Type B pancreatic cell (in vitro differentiated cells): Measurements from ENCODE around the gene C6orf136. TPM values are rescaled to one million over a fixed set of nuclear protein-coding genes. Genes with fewer than 3 reads are reported as not detected.
A peak's percentile ranks its signal among the peaks of the same experiment; 100 is the strongest.

ENCODE experiments used
- DNase-seq: peaks from one replicate; pipeline ENCODE4 v3.0.0; 2021; ENCODE audit warnings: mixed read lengths; ENCODE audit not compliant: unreplicated experiment; ENCODE audit errors: extremely low spot score
- H3K27ac Mint-ChIP-seq: 2 replicates; pipeline ENCODE4 v1.8.0; 2021; ENCODE audit warnings: mild to moderate bottlenecking, mixed read lengths
- H3K27me3 Mint-ChIP-seq: 2 replicates; pipeline ENCODE4 v1.8.0; 2021; ENCODE audit warnings: mixed read lengths
- H3K36me3 Mint-ChIP-seq: 2 replicates; pipeline ENCODE4 v1.8.0; 2021; ENCODE audit warnings: mixed read lengths
- H3K4me1 Mint-ChIP-seq: one replicate; pipeline ENCODE4 v1.8.0; 2021; ENCODE audit warnings: mixed read lengths; ENCODE audit not compliant: unreplicated experiment
- H3K4me3 Mint-ChIP-seq: 2 replicates; pipeline ENCODE4 v1.8.0; 2021; ENCODE audit warnings: mild to moderate bottlenecking, mixed read lengths
- H3K9me3 Mint-ChIP-seq: 2 replicates; pipeline ENCODE4 v1.8.0; 2021; ENCODE audit warnings: mixed read lengths
- CTCF ChIP-seq: fragments of 200-600 bp; sonication (generic); conservative IDR thresholded peaks from 2 replicates; pipeline ENCODE4 v1.5.0; 2021; ENCODE audit warnings: antibody characterized with exemption, mild to moderate bottlenecking
- total RNA-seq: library from RNA; stranded (reverse); gene quantifications from 2 replicates; pipeline ENCODE4 v1.2.1, GENCODE V29; 2021; ENCODE audit warnings: low replicate concordance

The C6orf136 gene
- total RNA-seq, 1 donor from 2014 or later, result 16.0 TPM

DNA sequence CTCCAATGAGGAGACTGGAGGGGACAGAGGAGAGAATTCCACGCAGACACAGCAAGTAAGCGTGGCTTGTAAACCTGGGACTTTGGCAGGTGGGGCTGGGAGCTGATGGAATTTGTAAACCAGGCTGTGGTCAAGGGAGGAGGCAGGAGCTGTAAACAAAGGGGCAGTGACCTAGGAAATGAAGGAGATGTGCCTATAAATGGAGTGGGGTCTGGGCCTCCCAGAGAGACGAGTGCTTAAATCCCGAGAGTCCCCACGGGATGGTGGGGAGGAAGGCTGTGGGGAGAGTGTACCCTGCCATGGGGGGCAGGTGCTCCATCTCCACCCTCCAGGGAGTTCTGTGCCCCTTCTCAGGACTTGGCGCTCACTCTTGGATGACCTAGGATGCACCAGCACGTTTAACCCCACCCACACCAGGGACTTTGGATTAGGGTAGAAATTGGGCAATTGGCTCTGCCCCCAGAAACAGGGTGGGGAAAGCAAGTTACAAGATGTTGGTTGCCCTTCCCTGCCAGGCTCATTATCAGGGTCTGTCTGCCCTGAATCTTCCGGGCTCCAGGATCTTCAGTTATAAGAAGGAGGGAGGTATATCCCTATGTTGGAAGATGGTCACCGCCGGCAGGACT lies 29.8 kb downstream of the C6orf136 start:
- Mint-ChIP-seq H3K27ac (no peak overlapping the region), H3K27me3 (no peaks in the 10 kb centered on the region), H3K9me3 (no peaks in the 10 kb centered on the region), H3K4me3 (no peak overlapping the region), H3K4me1 (peaks cover 18% of the 10 kb centered on the region), H3K36me3 (peaks cover 6% of the 10 kb centered on the region)
- TF ChIP-seq CTCF, result no peak
- no peak for DNase-seq

DNA sequence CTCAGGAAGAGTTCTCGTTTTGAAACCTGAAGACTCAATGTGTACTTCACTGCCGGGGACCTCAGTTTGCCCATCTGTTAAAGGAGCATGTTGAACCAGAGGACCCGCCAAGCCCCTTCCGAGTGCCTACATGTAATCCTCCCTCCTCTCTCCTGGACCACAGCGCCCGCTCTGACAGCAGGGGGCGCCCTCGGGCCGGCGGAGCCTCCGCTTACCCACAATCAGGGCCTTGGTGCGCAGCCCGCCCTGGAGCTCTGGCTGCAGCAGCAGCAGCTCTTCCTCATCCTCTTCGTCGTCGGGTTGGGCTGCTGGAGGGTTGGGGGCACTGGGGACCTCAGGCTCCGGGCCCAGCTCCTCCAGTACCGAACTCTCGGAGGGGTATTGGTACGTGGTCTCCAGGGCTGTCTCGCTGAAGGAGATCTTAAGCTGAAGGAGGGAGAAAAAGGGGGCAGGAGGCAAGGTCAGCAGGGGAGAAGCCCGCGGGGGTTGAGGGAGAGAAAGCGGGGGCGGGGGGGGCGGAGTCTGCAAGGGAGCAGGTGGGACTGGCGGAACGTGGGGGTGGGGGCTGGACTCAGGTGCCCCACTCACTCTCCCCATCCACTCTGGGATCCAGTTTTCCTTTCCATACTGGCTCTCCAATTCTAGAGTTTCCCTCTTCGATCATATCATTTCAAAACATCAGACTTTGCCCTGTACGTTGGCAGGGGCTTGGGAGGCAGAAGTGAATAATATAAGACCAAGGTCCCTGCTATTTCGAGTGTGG lies 32.2 kb downstream of the C6orf136 start:
- Mint-ChIP-seq H3K27ac (no peak overlapping the region), H3K27me3 (no peaks in the 10 kb centered on the region), H3K4me3 (peak overlapping the region; percentile 31), H3K9me3 (no peaks in the 10 kb centered on the region), H3K36me3 (peaks cover 9% of the 10 kb centered on the region), H3K4me1 (peaks cover 33% of the 10 kb centered on the region)
- TF ChIP-seq CTCF, result peak; percentile 97
- DNase-seq, result peak; percentile 94

DNA sequence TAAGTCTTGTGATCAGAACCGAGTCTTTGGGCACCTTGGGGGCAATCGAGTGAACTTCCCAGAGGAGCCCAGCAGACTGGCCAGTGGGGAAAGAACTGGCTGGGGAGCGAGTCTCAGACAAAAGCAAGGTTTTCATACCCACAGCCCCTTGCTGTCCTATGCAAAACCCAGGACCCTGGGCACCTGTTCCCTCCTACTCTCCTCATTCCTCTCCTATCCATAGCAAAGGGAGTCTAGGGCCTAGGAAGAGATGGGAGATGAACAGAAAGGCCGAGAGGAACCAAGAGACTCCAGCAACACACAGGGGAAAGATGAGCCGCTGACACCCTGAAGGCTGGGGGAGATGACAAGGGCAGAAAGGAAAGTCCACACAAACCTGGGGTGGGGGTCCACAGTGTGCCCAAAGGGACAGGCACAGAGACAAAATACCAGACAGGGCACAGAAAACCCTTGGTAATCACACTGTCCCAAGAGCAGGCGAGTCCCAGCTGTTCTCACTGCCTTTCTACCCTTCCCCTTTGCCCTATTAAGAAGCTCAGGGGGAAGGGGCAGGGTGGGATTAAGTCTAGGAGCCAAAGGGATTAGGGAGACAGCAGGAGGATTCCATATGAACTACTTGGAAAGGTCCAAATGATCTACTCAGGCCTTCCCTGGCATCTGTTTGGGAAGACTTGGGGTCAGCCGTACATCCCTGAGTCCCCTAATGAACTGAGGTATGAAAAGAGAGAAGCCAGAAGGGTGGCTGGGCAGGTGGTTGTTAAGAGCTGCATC lies 33.0 kb downstream of the C6orf136 start:
- H3K4me1 Mint-ChIP-seq, result peaks cover 38% of the 10 kb centered on the region
- H3K4me3 Mint-ChIP-seq, result peak overlapping the region; percentile 54

DNA sequence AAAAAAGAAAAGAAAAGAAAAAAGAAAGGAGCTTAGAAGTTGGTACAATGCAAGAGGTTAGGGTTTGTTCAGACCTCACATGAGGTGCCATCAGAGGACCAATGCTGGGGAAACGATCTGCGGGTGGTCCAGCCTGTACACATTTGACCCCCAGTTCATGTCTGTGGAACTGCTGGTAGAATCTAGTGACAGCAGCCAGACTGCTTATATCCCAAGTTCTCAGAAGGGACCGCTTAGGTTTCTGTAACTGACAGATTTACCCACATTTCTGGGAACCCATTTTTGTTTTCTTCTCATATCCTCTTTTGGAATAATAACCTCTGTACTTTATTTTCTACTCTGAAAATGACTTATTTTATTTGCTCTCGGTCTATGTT lies 34.8 kb downstream of the C6orf136 start:
- peak overlapping the region; percentile 87 for H3K4me3 Mint-ChIP-seq
- no peaks in the 10 kb centered on the region for H3K9me3 Mint-ChIP-seq
- peaks cover 49% of the 10 kb centered on the region for H3K4me1 Mint-ChIP-seq
- no peaks in the 10 kb centered on the region for H3K27me3 Mint-ChIP-seq
- peaks cover 10% of the 10 kb centered on the region for H3K36me3 Mint-ChIP-seq
- no peak for TF ChIP-seq CTCF
- no peak for DNase-seq
- peak overlapping the region; percentile 92 for H3K27ac Mint-ChIP-seq

More for the DNA sequence above, 33.0 kb downstream of the C6orf136 start:
- H3K27me3 Mint-ChIP-seq, result no peaks in the 10 kb centered on the region
- DNase-seq, result no peak
- no peaks in the 10 kb centered on the region for H3K9me3 Mint-ChIP-seq
- H3K27ac Mint-ChIP-seq, result no peak overlapping the region
- TF ChIP-seq CTCF, result no peak
- H3K36me3 Mint-ChIP-seq, result peaks cover 10% of the 10 kb centered on the region

- Mint-ChIP-seq H3K27me3 (no peaks in the 10 kb centered on the region), H3K9me3 (no peaks in the 10 kb centered on the region), H3K36me3 (peaks cover 10% of the 10 kb centered on the region), H3K4me1 (peaks cover 49% of the 10 kb centered on the region), H3K27ac (peak overlapping the region; percentile 92), H3K4me3 (peak overlapping the region; percentile 87)
- TF ChIP-seq CTCF, result no peak
- no peak for DNase-seq
Measured at GRCh38 chr6:30682143-30683117, 35.5 kb downstream of the C6orf136 start.
